GM21737 (cell line): ENCODE data around the gene BROX.
"Not testable (repeated sequence)": the region's sequence is repeated elsewhere in the genome, so short reads cannot be mapped to it uniquely, and the experiment has no call there.

Source experiments
- ATAC-seq: cut with Tn5 transposase; IDR thresholded peaks from one replicate; pipeline ENCODE4 v1.9.1; 2021; ENCODE audit warnings: mild to moderate bottlenecking, moderate library complexity; ENCODE audit not compliant: unreplicated experiment

Gene BROX, protein sequence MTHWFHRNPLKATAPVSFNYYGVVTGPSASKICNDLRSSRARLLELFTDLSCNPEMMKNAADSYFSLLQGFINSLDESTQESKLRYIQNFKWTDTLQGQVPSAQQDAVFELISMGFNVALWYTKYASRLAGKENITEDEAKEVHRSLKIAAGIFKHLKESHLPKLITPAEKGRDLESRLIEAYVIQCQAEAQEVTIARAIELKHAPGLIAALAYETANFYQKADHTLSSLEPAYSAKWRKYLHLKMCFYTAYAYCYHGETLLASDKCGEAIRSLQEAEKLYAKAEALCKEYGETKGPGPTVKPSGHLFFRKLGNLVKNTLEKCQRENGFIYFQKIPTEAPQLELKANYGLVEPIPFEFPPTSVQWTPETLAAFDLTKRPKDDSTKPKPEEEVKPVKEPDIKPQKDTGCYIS

DNA sequence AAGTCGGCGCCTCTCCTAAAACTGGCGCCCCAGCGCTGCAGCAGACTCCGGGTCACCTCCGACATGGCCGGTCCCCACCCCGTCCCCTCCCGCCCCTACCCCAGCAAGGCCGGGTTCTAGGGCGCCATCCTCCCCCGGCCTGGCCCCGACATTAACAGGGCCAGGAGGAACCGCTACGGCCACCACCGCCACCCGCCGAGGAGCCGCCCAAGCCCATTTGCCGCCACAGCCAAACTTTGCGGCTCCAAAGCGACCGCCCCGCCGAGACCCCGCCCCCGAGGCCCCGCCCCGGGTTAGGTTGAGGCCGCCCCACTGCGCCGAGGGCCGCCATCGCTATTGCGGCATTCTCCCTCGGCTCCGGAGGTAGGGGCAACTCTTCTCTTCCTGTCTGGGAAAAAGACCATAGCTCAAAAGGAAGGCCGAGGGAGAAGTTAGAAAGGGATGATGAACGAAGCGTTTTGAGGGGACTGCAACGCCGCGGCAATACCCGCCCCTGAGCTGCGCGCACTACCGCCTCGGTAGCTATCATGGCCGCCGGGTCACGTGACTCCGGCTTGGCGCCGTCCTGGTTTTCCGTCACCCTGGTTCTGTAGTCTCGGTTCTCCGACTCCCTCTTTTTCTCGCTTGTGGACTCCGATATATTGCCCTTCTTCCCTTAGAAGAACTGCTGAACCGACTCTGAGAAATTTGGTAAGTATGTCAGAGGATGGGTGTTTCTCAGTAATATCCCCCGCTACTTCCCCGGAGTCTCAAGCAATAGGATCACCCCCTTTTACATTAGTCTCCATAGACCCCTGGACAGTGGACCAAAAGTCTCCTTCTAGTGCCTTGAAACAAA is at the start of gene BROX, which contains the start of gene AIDA:
Gene BROX, plus strand, starts transcription at position 312 of the 838 bp plus-strand sequence. CDS start 3,136 bp downstream, outside the sequence.
Gene AIDA, minus strand, starts transcription at position 239 of the 838 bp plus-strand sequence. Its CDS starts 174 bp downstream, at position 65.
- ATAC-seq, result peak; percentile 77

DNA sequence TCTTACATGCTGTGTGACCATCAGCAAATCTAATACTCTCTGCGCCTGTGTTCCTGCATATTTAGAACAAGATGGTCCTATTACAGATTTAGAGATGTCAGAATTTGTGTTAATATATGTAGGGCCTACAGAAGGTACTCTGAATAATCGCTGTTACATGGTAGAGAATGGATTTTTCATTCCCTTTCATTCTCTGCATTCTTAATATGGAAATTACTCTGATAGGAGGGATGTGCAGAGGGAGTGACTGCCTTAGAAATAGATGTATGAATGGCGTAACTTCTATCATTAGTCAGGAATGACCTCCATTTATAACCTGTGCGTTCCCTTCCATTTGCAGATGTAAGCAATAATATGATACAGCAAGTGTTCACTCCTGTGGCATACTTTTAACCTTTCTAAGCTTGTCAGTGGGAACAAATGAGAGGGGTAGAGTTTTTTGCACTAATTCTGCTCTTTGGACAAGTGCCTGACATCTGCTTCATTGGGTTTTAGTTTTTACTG is 48.9 kb upstream of the BROX start:
- no peak for ATAC-seq

DNA sequence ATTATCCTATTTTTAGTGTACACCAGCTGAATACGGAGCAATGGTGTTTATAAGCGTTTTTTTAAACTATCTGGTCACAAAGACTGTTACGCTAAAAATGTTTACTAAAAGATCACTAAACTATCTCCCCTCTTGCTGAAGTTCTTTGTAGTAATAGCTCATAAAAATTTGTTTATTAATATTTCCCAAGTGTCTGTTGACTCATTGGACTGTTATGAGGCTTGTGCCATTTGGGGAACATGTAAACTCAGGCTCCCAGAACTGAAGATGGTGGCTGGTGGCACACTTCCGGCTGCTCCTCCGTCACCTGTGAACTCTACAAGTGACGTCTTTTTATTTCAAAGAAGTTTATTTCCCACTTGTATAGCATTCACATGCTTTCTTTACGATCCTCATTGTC is 46.4 kb upstream of the BROX start:
- ATAC-seq, result no peak

DNA sequence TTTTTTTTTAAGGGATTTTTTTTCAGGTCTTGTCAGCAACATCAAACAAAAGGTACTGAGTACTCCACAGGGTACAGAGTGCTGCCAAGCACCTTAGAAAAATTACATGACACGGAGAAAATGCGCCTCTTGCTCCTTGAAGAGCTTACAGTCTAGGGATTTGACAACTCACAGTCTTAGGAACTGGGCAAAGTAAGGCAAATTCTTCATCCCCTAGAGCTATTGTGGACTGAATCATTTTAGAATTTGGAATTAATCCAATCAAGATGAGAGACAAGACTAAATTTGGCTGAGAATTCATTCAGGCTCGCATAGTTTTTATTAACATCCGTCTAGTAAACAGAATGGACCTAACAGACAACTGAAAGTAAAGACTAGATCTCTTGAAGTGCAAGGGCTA is 44.2 kb upstream of the BROX start:
- ATAC-seq, result not testable (repeated sequence)

DNA sequence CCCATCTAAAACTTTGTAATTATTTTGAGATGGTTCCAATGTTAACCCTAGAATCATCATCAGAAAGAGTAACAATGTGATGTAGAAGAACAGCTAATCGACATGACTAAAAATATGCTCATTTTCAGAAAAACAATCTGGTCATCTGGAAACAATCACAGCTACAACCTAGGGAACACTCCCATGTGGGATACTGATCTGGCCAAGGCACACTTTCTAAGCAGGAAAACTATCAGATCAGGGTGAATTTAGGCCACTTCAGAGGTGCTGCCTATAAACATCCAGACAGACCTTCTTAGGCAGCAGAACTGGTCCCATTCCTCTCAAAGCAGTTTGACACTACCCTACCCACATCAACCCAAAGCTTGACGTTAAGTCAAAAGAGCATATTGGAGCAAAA is 43.3 kb upstream of the BROX start:
- ATAC-seq, result not testable (repeated sequence)

DNA sequence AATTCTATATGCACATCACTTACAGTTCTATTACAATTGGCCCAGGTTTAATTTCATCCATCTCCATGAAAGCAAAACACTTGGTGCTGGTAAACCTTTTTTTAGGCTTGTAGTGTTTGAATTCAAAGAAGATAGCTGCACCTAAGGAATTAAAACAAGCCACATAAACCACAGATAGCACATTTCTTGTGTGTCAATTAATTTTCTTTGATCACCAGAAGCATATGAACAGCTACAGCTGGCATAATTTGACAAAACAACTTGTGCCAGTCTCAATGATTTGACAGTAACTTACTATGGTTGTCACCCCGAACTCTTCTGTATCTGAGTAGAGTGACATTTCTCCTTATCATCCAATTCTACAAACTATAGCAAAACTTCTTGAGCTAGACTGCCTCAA is 42.3 kb upstream of the BROX start:
- ATAC-seq, result no peak

DNA sequence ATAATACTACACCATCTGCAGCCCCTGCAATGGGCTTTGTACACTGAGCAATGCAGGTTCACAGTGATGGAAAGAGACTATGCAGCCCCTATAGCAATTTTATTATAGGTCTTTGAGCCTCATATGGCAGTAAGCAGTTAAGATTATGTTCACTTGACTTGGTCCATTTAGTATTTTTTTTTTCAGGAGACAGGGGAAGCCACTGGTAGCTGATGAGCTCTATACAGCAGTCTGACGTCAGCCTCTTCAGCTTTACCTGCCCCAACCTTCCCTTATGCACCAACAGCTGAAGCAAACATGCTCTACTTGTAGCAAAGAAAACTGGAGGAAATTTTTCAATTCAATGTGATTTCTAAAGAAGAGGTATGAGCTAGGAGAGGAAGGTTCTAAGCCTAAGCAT is 32.3 kb upstream of the BROX start:
- no peak for ATAC-seq

DNA sequence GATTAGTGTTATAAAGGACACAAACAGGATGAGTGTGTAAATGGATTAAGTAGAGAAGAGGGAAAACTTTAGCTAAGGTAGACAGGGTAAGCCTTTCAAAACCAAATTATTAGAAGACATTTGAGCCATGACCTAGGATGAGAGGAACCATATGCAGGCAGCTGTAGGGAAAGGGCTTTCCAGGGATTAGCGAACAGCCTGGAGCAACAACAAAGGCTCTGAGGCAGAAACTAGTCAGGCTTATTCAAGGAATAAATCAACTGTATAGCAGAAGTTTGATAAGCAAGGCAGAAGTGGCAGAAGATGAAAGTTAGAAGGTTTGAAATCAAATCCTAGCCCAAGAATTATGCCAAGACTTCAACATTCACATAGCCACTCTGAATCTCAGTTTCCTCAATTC is 21.3 kb upstream of the BROX start:
- no peak for ATAC-seq

DNA sequence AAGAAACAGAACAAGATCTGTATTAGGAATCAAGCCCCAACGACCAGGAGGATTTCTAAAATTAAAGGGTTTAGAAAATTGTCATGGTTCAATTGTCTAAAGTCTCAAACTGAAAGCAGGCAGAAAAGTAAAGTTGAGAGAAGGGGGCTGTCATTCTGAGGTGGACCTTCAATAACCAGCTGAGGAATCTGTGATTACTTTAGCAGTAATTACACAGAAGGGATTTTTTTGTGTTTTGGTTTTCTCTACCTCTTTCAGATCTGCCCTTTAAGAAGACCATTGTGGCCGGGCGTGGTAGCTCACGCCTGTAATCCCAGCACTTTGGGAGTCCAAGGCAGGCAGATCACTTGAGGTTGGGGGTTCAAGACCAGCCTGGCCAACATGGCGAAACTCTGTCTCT is 17.4 kb upstream of the BROX start:
- ATAC-seq, result no peak

DNA sequence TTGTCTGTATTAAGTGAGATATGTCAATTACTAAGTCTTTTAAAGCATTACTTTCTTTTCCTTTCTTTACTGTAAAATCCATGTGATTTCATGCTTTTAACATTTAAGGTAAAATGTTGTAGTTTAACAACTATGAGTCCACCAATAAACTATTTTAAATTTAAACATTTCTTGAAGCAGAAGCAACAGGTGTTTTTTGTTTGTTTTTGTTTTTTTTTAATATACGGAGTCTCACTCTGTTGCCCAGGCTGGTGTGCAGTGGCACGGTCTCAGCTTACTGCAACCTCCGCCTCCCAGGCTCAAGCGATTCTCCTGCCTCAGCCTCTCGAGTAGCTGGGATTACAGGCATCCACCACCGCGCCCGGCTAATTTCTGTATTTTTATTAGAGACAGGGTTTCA is 15.6 kb upstream of the BROX start:
- no peak for ATAC-seq

DNA sequence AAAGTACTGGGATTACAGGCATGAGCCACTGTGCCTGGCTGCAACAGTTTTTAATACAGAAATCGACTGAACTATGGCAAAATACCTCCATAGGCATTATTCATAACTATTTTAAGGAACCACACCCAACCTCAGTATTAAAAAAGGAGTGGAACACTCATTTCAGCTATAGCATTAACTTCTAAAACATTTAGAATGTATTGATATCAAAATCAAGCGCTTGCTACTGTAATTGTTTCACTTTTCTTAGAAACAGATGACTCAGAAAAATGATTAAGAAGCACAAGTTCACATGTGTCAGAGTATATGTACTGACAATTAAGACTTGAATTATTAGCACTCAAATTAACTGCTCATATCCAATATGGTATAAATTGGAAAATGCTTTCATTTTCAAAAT is 15.2 kb upstream of the BROX start:
- no peak for ATAC-seq

DNA sequence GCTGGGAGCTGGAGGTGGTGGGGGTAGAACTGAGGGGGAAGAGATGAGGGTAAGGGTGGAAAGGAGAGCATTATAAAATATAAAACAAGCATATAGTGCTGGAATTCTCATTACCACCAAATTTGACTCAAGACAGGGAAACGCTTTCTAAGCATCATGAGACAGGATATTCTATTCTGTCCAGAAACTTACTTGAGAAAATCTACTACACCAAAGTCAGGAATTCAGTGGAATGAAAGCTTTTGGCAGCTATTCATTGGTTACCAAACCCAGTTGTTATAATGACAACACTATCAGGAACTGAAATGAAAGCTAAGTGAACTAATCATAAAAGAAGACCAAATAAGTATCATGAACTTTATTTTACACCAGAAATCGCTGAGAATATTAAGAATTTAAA is 14.5 kb upstream of the BROX start:
- no peak for ATAC-seq

DNA sequence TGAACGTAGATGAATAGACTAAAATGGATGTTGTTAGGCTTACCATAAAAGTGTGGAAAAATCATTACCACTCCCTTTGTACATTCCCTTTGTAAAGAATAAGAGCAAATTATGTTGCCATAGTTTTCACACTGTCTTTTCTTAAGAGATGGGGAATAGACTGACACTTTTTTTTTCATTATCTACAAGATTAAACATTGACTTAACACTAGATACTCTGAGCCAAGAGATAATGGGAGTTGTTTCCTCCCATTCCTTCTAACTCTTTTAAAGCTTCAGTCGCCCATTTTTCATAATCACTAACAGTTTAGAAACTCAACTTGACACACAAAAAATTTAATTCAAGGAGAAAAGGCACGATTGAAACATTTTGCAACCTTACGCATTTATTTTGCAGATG is 10.2 kb upstream of the BROX start:
- no peak for ATAC-seq

DNA sequence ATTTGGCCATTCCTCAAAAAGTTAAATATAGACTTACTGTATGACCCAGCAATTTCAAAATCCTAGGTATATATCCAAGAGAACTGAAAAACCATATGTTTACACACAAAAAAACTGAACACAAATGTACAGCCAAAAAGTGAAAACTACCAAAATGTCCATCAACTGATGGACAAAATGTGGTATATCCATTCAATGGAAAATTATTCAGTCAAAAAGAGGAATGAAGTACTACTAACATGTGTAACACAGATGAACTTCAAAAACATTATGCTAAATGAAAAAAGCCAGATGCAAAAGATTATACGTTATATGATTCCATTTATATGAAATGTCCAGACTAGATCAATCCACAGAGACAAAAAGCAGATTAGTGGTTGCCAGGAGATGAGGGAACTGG is 8.1 kb upstream of the BROX start:
- no peak for ATAC-seq

DNA sequence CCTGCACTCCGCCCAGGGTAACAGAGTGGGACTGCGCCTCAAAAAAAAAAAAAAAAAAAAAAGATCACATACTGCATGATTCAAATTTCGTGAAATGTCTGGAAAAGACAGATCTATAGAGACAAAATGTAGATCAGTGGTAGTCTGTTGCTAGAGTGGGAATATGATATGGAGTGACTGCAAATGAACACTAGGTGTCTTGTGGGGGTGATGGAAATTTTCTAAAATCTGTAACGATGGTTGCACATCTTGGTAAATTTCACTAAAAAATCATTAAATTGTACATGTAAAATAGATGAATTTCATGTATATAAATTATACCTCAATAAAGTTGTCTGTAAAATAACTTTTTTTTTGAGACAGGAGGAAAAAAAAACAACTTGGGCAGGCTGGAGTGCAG is 5.5 kb upstream of the BROX start:
- no peak for ATAC-seq

DNA sequence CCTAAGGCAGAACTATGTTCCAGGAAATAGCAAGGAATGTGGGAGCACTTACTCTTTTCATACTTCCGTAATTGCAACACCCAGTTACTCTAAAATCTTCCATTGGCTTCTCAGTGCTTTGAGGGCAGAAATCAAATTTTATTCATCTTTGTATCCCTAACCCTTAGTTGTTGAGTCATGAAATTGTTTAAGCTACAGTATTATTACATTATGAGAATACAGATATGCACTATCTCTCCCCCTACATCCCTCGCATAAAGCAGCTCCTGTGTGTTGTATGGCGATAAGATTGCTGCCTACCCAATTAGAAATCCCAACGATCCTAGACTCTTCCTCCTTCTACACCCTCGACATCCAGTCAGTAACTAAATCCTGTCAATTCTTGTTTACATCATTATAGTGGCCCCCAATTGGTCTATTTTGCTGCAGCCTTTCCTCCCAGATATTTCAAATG is 2.6 kb upstream of the BROX start:
- no peak for ATAC-seq

DNA sequence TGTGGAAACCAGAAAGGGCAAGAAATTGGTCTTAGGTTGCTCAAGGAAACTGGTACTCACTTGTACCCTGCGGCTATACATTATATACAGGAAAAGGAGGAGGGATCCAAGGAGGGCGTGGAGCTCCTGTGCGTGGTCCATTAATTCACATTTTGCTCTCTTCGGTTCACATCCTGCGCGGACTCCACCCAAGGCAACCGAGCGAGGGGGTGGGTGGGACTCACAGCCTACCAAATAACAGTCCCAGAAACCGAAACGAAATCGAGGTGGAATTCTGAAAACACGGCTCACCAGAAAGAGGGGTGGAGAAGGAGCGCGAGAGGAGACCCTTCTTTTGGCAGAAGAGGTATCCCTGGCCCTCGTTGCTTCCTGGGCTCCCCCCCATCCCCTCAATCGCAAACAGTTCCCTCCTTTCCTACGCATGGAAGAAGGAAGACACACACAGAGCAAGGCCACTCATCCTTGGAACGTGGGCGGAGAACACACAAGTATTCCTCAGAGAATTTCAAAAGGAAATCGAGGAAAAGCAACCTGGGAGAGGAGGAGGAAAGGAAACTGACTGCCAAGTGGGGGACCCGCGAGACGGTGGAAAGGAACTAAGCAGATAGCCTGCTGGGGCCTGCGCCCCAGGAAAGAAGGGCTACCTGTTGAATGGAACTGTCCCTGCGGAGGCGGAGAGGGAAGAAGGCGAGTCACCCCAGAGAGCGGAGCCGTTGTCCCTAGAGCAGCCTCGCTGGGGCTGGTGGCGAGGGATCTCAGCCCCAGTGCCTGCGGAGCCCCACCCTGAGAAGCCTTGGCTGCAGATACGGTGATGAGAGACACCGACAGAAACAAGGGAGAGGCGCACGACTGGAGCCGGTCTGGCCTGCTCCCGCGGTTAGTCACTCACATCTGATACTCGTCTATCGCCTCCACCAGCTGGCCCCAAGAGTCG is 778 bp upstream of the BROX start:
- ATAC-seq, result peak; percentile 33

DNA sequence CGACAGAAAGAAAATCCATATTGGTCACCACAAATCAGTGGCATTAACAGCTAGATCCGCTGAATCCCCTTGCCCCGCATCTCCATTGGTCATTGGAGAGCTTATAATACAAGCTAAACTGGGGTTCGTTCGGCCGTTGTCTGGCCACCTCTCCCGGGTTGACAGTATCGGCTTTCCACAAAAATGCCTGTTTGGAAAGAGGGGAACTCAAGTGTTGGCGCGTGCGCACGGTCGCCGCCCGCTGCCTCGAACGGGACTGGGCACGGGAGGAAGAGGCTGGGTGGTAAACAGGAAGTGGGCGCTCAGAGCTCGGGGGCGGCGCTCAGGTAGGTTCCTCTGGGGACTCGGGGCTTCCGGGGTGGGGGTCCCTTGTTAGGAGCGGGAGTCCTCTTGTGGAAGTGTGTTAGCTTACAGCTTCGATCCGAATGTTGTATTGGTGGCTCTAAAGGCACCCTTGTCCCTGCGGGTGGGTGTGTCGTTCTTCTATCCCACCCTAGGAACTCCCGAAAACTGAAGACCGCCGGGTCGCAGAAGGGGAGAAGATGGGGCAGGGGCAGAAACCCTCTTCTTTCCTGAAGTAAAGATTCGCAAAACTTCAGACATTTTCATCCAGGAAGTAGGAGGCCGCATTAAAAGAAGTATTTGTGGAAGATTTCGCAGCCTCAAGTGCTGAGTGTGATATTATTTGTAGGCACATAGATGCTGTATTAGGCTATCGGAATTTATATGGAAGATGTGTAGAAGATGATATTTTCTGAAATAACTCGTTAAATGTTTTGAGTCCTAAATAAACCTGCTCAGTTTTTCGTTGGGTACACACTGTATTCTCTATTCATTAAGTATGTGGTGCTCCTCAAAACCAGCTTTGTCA is 962 bp downstream of the BROX start:
- peak; percentile 72 for ATAC-seq

DNA sequence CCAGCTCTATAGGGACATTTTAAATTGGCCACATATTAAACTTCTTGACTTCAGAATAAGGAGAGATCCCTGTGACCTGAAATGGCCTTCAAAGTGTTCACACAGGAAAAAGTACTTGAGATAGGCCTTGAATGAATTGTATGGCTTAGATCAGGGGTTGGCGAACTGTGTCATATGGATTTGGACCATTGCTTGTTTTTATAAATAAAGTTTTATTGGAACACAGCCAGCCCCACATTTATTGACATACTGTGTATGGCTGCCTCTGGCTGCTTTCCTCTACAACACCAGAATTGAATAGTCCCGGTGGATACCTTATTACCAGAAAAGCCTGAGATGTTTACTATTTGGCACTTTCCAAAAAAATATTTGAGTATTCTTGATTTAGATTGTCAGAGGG is 4.0 kb downstream of the BROX start:
- ATAC-seq, result no peak

DNA sequence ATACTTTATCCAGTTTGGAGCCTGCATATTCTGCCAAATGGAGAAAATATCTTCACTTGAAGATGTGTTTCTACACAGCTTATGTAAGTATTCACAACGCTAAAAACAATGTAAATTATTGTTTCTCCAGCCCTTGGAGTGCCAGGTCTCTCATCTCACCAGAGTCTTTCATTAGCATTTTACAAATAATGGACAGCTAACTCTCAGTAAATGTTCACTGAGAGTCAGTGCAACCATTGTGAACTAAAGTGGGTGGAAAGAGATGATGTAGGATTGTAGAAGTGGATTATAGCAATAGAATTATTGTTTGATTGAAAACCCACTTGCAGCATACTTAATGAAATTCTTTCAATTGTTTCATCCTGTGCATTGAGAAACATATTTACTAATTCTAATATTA is 16.4 kb downstream of the BROX start:
- ATAC-seq, result no peak
